DOHH2 (cell line): ENCODE data around the gene NOS3.

ENCODE experiments used
- CTCF ChIP-seq: fragments of 200-600 bp; sonication (generic); IDR thresholded peaks from one replicate; pipeline ENCODE4 v1.5.1; 2014; ENCODE audit warnings: antibody characterized with exemption, mild to moderate bottlenecking, low read depth, low read length; ENCODE audit not compliant: poor library complexity, severe bottlenecking
- EZH2phosphoT487 ChIP-seq: fragments of 200-600 bp; sonication (generic); IDR thresholded peaks from 2 replicates; pipeline ENCODE4 v1.6.1; 2017; ENCODE audit warnings: borderline replicate concordance, mild to moderate bottlenecking, antibody characterized with exemption, low read length, moderate library complexity, mixed read lengths

GRCh38 chr7:150951181-150951520, 39.7 kb upstream of the NOS3 start:
- no peak for TF ChIP-seq CTCF
- no peak for TF ChIP-seq EZH2phosphoT487
